H9 (cell line): ENCODE results near the gene VWA3A. TPM values are rescaled to one million over a fixed set of nuclear protein-coding genes. Genes with fewer than 3 reads are reported as not detected.
A peak's percentile ranks its signal among the peaks of the same experiment; 100 is the strongest.

ENCODE experiments used
- DNase-seq: peaks from one replicate; pipeline ENCODE4 v3.0.0-alpha.2; 2017
- H2AFZ ChIP-seq: one replicate; pipeline ENCODE4 v1.6.1; 2013; ENCODE audit warnings: mild to moderate bottlenecking, low read length, control low read depth, moderate library complexity
- H2AK5ac ChIP-seq: 2 replicates; pipeline ENCODE4 v1.6.1; 2013; ENCODE audit warnings: low read length, control low read depth, mixed read lengths; ENCODE audit not compliant: insufficient read length
- H2BK120ac ChIP-seq: one replicate; pipeline ENCODE4 v1.6.1; 2013; ENCODE audit warnings: low read depth, mild to moderate bottlenecking, low read length, control low read depth, inconsistent platforms; ENCODE audit not compliant: poor library complexity, severe bottlenecking
- H2BK12ac ChIP-seq: 2 replicates; pipeline ENCODE4 v1.6.1; 2013; ENCODE audit warnings: low read length, control low read depth, mixed read lengths, low read depth; ENCODE audit not compliant: insufficient read length
- H2BK15ac ChIP-seq: 2 replicates; pipeline ENCODE4 v1.6.1; 2013; ENCODE audit warnings: low read depth, low read length, control low read depth
- H2BK20ac ChIP-seq: one replicate; pipeline ENCODE4 v1.6.1; 2013; ENCODE audit warnings: low read depth, mild to moderate bottlenecking, low read length, control low read depth, inconsistent platforms; ENCODE audit not compliant: poor library complexity, severe bottlenecking
- H2BK5ac ChIP-seq: 2 replicates; pipeline ENCODE4 v1.6.1; 2013; ENCODE audit warnings: low read length, control low read depth, mixed read lengths; ENCODE audit not compliant: insufficient read length
- H3K14ac ChIP-seq: 2 replicates; pipeline ENCODE4 v1.6.1; 2013; ENCODE audit warnings: low read length, control low read depth; ENCODE audit not compliant: insufficient read depth
- H3K18ac ChIP-seq: 2 replicates; pipeline ENCODE4 v1.6.1; 2013; ENCODE audit warnings: low read depth, mild to moderate bottlenecking, mixed read lengths, low read length, control low read depth; ENCODE audit not compliant: insufficient read length
- H3K23ac ChIP-seq: 2 replicates; pipeline ENCODE4 v1.6.1; 2013; ENCODE audit warnings: low read length, control low read depth, mixed read lengths, low read depth; ENCODE audit not compliant: insufficient read length
- H3K23me2 ChIP-seq: 2 replicates; pipeline ENCODE4 v1.6.1; 2013; ENCODE audit warnings: low read depth, mild to moderate bottlenecking, mixed read lengths, low read length, control low read depth; ENCODE audit not compliant: insufficient read length, poor library complexity, severe bottlenecking
- H3K27ac ChIP-seq: 2 replicates; pipeline ENCODE4 v1.5.1; 2013; ENCODE audit warnings: low read length, control low read depth, mixed read lengths, low read depth; ENCODE audit not compliant: insufficient read length
- H3K27me3 ChIP-seq: 2 replicates; pipeline ENCODE4 v1.6.1; 2013; ENCODE audit warnings: low read length, control low read depth, inconsistent platforms; ENCODE audit not compliant: insufficient read depth
- H3K4ac ChIP-seq: 2 replicates; pipeline ENCODE4 v1.6.1; 2013; ENCODE audit warnings: low read depth, mild to moderate bottlenecking, control low read depth, inconsistent platforms, low read length, moderate library complexity
- H3K4me1 ChIP-seq: 2 replicates; pipeline ENCODE4 v1.6.1; 2013; ENCODE audit warnings: low read length, control low read depth, inconsistent platforms; ENCODE audit not compliant: insufficient read depth
- H3K4me2 ChIP-seq: 2 replicates; pipeline ENCODE4 v1.6.1; 2013; ENCODE audit warnings: low read length, control low read depth, mixed read lengths; ENCODE audit not compliant: insufficient read length, insufficient read depth
- H3K56ac ChIP-seq: 2 replicates; pipeline ENCODE4 v1.6.1; 2013; ENCODE audit warnings: low read depth, mild to moderate bottlenecking, mixed read lengths, low read length, control low read depth; ENCODE audit not compliant: insufficient read length
- H3K79me1 ChIP-seq: 2 replicates; pipeline ENCODE4 v1.6.1; 2013; ENCODE audit warnings: low read depth, mild to moderate bottlenecking, moderate library complexity, low read length, control low read depth, inconsistent platforms; ENCODE audit not compliant: insufficient read depth, poor library complexity, severe bottlenecking
- H3K79me2 ChIP-seq: 2 replicates; pipeline ENCODE4 v1.6.1; 2013; ENCODE audit warnings: low read length, control low read depth, inconsistent platforms; ENCODE audit not compliant: insufficient read depth
- H3K9ac ChIP-seq: 2 replicates; pipeline ENCODE4 v1.6.1; 2013; ENCODE audit warnings: low read length, control low read depth, mixed read lengths; ENCODE audit not compliant: insufficient read length; ENCODE audit errors: extremely low read depth
- H3K9me3 ChIP-seq: one replicate; pipeline ENCODE4 v1.6.1; 2013; ENCODE audit warnings: low read depth, low read length, inconsistent platforms; ENCODE audit not compliant: control insufficient read depth
- H3T11ph ChIP-seq: one replicate; pipeline ENCODE4 v1.6.1; 2013; ENCODE audit warnings: mild to moderate bottlenecking, low read length, control low read depth, inconsistent platforms
- H4K20me1 ChIP-seq: one replicate; pipeline ENCODE4 v1.6.1; 2013; ENCODE audit not compliant: control insufficient read depth, insufficient read length, insufficient read depth
- H4K5ac ChIP-seq: 2 replicates; pipeline ENCODE4 v1.6.1; 2013; ENCODE audit warnings: low read depth, mild to moderate bottlenecking, mixed read lengths, low read length, control low read depth; ENCODE audit not compliant: insufficient read length
- H4K8ac ChIP-seq: replicated peaks from 2 replicates; pipeline ENCODE4 v1.6.1; 2013; ENCODE audit warnings: low read length, control low read depth, mixed read lengths, low read depth; ENCODE audit not compliant: insufficient read length
- H4K91ac ChIP-seq: 2 replicates; pipeline ENCODE4 v1.6.1; 2013; ENCODE audit warnings: low read depth, mild to moderate bottlenecking, moderate library complexity, mixed read lengths, low read length, control low read depth; ENCODE audit not compliant: insufficient read length
- H3K27ac Mint-ChIP-seq, 3 experiments: 2 replicates in 2 of 3; 3 replicates in 1 of 3; pipeline ENCODE4 v1.8.0; 2020 to 2021; ENCODE audit warnings: mixed read lengths in 3 of 3, mild to moderate bottlenecking in 1 of 3, moderate library complexity in 1 of 3
- H3K27me3 Mint-ChIP-seq: 2 replicates; pipeline ENCODE4 v1.8.0; 2021; ENCODE audit warnings: low read depth, mild to moderate bottlenecking, moderate library complexity, mixed read lengths
- H3K36me3 Mint-ChIP-seq, 3 experiments: 2 replicates in 2 of 3; 3 replicates in 1 of 3; pipeline ENCODE4 v1.8.0; 2020 to 2021; ENCODE audit warnings: low read depth in 3 of 3, mixed read lengths in 3 of 3; ENCODE audit not compliant: insufficient read depth in 1 of 3
- H3K4me1 Mint-ChIP-seq, 2 experiments: 2 replicates each; pipeline ENCODE4 v1.8.0; 2020; ENCODE audit warnings: mixed read lengths in 2 of 2
- H3K4me3 Mint-ChIP-seq, 2 experiments: 2 replicates in 1 of 2; 3 replicates in 1 of 2; pipeline ENCODE4 v1.8.0; 2020 to 2021; ENCODE audit warnings: mild to moderate bottlenecking in 2 of 2, mixed read lengths in 2 of 2, moderate library complexity in 1 of 2
- H3K9me3 Mint-ChIP-seq, 2 experiments: 2 replicates in 1 of 2; 3 replicates in 1 of 2; pipeline ENCODE4 v1.8.0; 2020; ENCODE audit warnings: mild to moderate bottlenecking in 2 of 2, mixed read lengths in 2 of 2, moderate library complexity in 1 of 2
- WGBS: extraction: QIAGEN DNeasy Blood & Tissue Kit; methylation state at CpG from one replicate; pipeline ENCODE4 v1.1.7; 2013; ENCODE audit warnings: missing lambda C conversion rate, low lambda C conversion rate, mixed read lengths; ENCODE audit not compliant: insufficient read length; ENCODE audit errors: extremely low coverage; 5-methylcytosine and 5-hydroxymethylcytosine counted together
- total RNA-seq: library from RNA; stranded (reverse); gene quantifications from 2 replicates; pipeline ENCODE4 v1.2.1, GENCODE V29; 2021
- TF ChIP-seq, protein P1 (sequence below): fragments of 200-600 bp; sonication (generic); conservative IDR thresholded peaks from 3 replicates; pipeline ENCODE4 v1.8.0; 2021; ENCODE audit warnings: antibody characterized with exemption, mild to moderate bottlenecking

VWA3A gene
- total RNA-seq, 1 experiment from 2014 or later = not detected

DNA sequence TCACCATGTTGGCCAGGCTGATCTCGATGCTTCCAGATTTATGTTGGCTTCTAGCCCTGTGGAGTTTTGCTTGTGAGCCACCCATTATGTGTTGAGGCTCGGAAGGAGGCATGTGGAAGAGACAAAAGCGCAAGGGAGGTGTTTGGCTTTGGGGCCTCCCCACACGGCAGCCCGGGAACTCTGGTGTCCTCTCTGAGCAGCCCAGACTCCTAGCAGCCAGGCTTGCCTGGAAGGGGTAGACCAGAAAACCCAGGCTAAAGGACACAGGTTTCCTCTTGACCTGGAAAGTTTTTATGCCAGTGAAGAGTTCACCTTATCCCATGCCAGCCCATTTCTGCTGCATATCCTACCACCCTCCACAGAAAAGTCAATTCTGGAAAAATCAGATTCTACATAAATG, 91.0 kb downstream of the VWA3A start:
- Histone ChIP-seq H2BK120ac (no peak overlapping the region), H3K14ac (no peak overlapping the region), H4K8ac (no peak overlapping the region), H2BK12ac (no peak overlapping the region), H4K5ac (no peak overlapping the region), H2BK15ac (no peak overlapping the region), H3K27me3 (no peaks in the 10 kb centered on the region), H3K4ac (no peak overlapping the region), H3K79me2 (no peaks in the 10 kb centered on the region), H3K18ac (no peak overlapping the region), H2AFZ (no peak overlapping the region), H2BK20ac (no peak overlapping the region), H3K9ac (no peak overlapping the region), H3K4me2 (no peak overlapping the region), H3K79me1 (no peaks in the 10 kb centered on the region), H4K20me1 (no peaks in the 10 kb centered on the region), H3K23me2 (no peaks in the 10 kb centered on the region), H3K56ac (no peak overlapping the region), H3K23ac (no peak overlapping the region), H2AK5ac (no peak overlapping the region), H3T11ph (no peak overlapping the region), H4K91ac (no peak overlapping the region), H3K9me3 (no peaks in the 10 kb centered on the region), H3K4me1 (no peaks in the 10 kb centered on the region), H2BK5ac (no peak overlapping the region), H3K27ac (no peak overlapping the region)
- Mint-ChIP-seq H3K9me3 (no peaks in the 10 kb centered on the region), H3K36me3 (no peaks in the 10 kb centered on the region), H3K4me1 (peaks cover 6 to 9% of the 10 kb centered on the region in 2 experiments), H3K27ac (peak overlapping the region in 1 of 3 experiments; percentile 35; a peak in 1 of 7 replicates), H3K4me3 (no peak overlapping the region), H3K27me3 (peaks cover 8% of the 10 kb centered on the region)
- DNase-seq = no peak
- no CpG with 5 or more reads among the region's 5 CpGs for WGBS
- TF ChIP-seq, protein P1, sequence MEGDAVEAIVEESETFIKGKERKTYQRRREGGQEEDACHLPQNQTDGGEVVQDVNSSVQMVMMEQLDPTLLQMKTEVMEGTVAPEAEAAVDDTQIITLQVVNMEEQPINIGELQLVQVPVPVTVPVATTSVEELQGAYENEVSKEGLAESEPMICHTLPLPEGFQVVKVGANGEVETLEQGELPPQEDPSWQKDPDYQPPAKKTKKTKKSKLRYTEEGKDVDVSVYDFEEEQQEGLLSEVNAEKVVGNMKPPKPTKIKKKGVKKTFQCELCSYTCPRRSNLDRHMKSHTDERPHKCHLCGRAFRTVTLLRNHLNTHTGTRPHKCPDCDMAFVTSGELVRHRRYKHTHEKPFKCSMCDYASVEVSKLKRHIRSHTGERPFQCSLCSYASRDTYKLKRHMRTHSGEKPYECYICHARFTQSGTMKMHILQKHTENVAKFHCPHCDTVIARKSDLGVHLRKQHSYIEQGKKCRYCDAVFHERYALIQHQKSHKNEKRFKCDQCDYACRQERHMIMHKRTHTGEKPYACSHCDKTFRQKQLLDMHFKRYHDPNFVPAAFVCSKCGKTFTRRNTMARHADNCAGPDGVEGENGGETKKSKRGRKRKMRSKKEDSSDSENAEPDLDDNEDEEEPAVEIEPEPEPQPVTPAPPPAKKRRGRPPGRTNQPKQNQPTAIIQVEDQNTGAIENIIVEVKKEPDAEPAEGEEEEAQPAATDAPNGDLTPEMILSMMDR = no peak
